Fibroblast of villous mesenchyme (primary cell): ENCODE data around the gene CCRL2. TPM values are rescaled to one million over a fixed set of nuclear protein-coding genes. Genes with fewer than 3 reads are reported as not detected.

Experiments
- DNase-seq: peaks from one replicate; pipeline ENCODE4 v3.0.0-alpha.2; 2010; ENCODE audit warnings: low read depth
- H3K4me3 ChIP-seq: 2 replicates; pipeline ENCODE4 v1.5.1; 2011; ENCODE audit warnings: low read depth, mild to moderate bottlenecking, low read length
- total RNA-seq: library from RNA; depleted of rRNA; stranded (reverse); fragments of >200 nt; gene quantifications from 2 replicates; pipeline ENCODE4 v1.2.3, GENCODE V29; 2012
- TF ChIP-seq, protein P1 (sequence below): IDR thresholded peaks from 2 replicates; pipeline ENCODE4 v1.5.1; 2012; ENCODE audit warnings: low read depth, mild to moderate bottlenecking, low read length; ENCODE audit not compliant: insufficient read depth

CCRL2 gene
- total RNA-seq, 1 donor: 2.2 TPM

DNA sequence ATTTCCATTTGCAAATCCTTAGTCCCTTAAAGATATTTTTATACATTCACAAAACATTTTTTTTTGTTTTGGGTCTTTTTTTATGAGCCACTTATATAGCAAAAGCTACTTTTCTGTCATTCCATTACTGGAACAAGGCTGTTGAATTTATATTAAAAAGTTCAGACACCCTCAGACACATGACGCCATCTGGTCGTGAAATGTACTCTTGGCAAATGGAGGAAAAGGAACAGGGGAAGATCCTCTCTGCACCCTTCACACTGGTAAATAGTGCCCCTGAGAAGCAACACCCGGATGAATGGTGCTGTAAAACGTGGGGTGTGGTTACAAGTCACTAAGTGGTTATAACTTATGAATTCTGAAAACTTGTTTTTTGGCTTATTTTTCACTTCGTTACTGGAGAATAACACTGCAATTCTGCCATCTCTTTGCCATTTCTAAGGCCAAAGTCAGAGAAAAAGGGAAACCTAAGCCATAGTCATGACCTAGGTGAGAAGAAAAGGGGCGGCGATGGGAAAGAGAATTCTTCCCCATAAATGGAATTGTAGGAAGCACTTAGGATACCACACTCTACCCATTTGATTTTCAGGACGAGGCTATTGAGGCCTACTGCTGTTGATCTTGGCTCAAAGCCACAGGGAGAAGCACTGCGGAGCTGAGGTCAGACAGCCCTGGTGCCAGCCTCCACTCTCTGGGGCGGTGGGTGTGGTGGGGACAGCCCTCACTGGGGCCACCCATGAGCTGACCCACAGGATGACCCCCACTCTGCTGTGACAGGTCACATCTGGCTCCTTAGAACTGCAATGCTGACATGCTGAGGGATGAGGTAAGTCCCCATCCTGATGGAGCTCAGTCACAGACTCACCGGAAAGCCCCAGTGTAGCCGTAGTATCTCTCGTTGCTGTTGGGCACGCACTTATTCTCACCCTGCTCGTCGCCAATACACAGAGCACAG, 35.8 kb downstream of the CCRL2 start:
- H3K4me3 ChIP-seq: no peak overlapping the region
- no peak for DNase-seq
- TF ChIP-seq, protein P1, sequence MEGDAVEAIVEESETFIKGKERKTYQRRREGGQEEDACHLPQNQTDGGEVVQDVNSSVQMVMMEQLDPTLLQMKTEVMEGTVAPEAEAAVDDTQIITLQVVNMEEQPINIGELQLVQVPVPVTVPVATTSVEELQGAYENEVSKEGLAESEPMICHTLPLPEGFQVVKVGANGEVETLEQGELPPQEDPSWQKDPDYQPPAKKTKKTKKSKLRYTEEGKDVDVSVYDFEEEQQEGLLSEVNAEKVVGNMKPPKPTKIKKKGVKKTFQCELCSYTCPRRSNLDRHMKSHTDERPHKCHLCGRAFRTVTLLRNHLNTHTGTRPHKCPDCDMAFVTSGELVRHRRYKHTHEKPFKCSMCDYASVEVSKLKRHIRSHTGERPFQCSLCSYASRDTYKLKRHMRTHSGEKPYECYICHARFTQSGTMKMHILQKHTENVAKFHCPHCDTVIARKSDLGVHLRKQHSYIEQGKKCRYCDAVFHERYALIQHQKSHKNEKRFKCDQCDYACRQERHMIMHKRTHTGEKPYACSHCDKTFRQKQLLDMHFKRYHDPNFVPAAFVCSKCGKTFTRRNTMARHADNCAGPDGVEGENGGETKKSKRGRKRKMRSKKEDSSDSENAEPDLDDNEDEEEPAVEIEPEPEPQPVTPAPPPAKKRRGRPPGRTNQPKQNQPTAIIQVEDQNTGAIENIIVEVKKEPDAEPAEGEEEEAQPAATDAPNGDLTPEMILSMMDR: no peak

GRCh38 chr3:46447228-46447985, 40.3 kb downstream of the CCRL2 start:
- no peak for DNase-seq
- TF ChIP-seq, protein P1: no peak
- H3K4me3 ChIP-seq: no peak overlapping the region

DNA sequence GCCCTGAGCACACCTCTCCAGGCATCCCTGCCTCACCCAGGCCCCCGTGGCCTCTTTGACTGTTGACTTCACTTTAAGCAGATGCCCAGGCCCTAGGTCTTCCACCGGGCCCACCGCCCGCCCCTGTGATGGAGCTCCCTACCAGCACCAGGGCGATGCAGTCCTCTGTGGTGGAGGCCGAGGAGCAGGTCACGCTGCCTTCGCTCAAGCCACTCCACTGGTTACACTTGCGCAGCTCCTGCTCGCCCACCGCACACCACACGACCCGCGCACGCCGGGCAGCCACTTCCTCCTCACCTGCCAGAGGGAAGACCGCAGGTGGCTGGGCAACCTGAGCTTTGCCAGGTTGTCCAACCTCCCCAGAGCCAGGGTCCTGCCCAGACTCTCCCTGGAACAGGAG, 41.7 kb downstream of the CCRL2 start:
- H3K4me3 ChIP-seq: no peak overlapping the region
- DNase-seq: no peak
- TF ChIP-seq, protein P1: no peak

- peak; percentile 12 for DNase-seq
- H3K4me3 ChIP-seq: no peak overlapping the region
- TF ChIP-seq, protein P1: peak; percentile 74
Observed at GRCh38 chr3:46449755-46450552, 42.9 kb downstream of the CCRL2 start.

- no peak for DNase-seq
- no peak overlapping the region for H3K4me3 ChIP-seq
- TF ChIP-seq, protein P1: no peak
Observed at GRCh38 chr3:46453526-46454208, 46.6 kb downstream of the CCRL2 start.

GRCh38 chr3:46454209-46454595, 47.1 kb downstream of the CCRL2 start:
- DNase-seq: no peak
- TF ChIP-seq, protein P1: no peak
- no peak overlapping the region for H3K4me3 ChIP-seq
